GM18498 (cell line): ENCODE measurements around the gene AFG3L2.
"Not testable (repeated sequence)": the region's sequence is repeated elsewhere in the genome, so short reads cannot be mapped to it uniquely, and the experiment has no call there.

Source experiments
- ATAC-seq: cut with Tn5 transposase; IDR thresholded peaks from one replicate; pipeline ENCODE4 v1.9.1; 2021; ENCODE audit warnings: mild to moderate bottlenecking, moderate library complexity; ENCODE audit not compliant: unreplicated experiment

The AFG3L2 gene

GRCh38 chr18:12397793-12398192 is 20.8 kb upstream of the AFG3L2 start:
- ATAC-seq = no peak

GRCh38 chr18:12397254-12397653 is 20.2 kb upstream of the AFG3L2 start:
- no peak for ATAC-seq

GRCh38 chr18:12394428-12394827 is 17.4 kb upstream of the AFG3L2 start:
- no peak for ATAC-seq

GRCh38 chr18:12393998-12394397 is 17.0 kb upstream of the AFG3L2 start:
- no peak for ATAC-seq

- no peak for ATAC-seq
These were observed 16.5 kb upstream of the AFG3L2 start for GRCh38 chr18:12393510-12393909.

- peak; percentile 67 for ATAC-seq
These were observed 14.6 kb upstream of the AFG3L2 start for GRCh38 chr18:12391487-12392165.

GRCh38 chr18:12388442-12388841 is 11.4 kb upstream of the AFG3L2 start:
- ATAC-seq = no peak

GRCh38 chr18:12384261-12384660 is 7.2 kb upstream of the AFG3L2 start:
- no peak for ATAC-seq

GRCh38 chr18:12383759-12384158 is 6.7 kb upstream of the AFG3L2 start:
- not testable (repeated sequence) for ATAC-seq

GRCh38 chr18:12382221-12382814 is 5.3 kb upstream of the AFG3L2 start:
- not testable (repeated sequence) for ATAC-seq

- ATAC-seq = not testable (repeated sequence)
These were observed 1.2 kb upstream of the AFG3L2 start for GRCh38 chr18:12378198-12378558.

GRCh38 chr18:12377556-12378197 is 650 bp upstream of the AFG3L2 start:
- peak; percentile 65 for ATAC-seq

- no peak for ATAC-seq
These were observed 833 bp downstream of the AFG3L2 start for GRCh38 chr18:12376034-12376753.

GRCh38 chr18:12374401-12374800 is 2.6 kb downstream of the AFG3L2 start:
- ATAC-seq = no peak

GRCh38 chr18:12373771-12374116 is 3.3 kb downstream of the AFG3L2 start:
- ATAC-seq = no peak

- no peak for ATAC-seq
These were observed 3.8 kb downstream of the AFG3L2 start for GRCh38 chr18:12373116-12373770.

GRCh38 chr18:12372406-12372805 is 4.6 kb downstream of the AFG3L2 start:
- no peak for ATAC-seq

GRCh38 chr18:12371590-12371989 is 5.4 kb downstream of the AFG3L2 start:
- ATAC-seq = no peak

- ATAC-seq = no peak
These were observed 7.8 kb downstream of the AFG3L2 start for GRCh38 chr18:12369211-12369610.

- no peak for ATAC-seq
These were observed 10.2 kb downstream of the AFG3L2 start for GRCh38 chr18:12366784-12367183.

- ATAC-seq = no peak
These were observed 10.6 kb downstream of the AFG3L2 start for GRCh38 chr18:12366379-12366778.
